ENCODE measurements around the gene DSP. TPM values are rescaled to one million over a fixed set of nuclear protein-coding genes. Genes with fewer than 3 reads are reported as not detected.

DSP gene
- total RNA-seq, 2 experiments from 2014 or later: 0.07 to 0.25 TPM

DNA sequence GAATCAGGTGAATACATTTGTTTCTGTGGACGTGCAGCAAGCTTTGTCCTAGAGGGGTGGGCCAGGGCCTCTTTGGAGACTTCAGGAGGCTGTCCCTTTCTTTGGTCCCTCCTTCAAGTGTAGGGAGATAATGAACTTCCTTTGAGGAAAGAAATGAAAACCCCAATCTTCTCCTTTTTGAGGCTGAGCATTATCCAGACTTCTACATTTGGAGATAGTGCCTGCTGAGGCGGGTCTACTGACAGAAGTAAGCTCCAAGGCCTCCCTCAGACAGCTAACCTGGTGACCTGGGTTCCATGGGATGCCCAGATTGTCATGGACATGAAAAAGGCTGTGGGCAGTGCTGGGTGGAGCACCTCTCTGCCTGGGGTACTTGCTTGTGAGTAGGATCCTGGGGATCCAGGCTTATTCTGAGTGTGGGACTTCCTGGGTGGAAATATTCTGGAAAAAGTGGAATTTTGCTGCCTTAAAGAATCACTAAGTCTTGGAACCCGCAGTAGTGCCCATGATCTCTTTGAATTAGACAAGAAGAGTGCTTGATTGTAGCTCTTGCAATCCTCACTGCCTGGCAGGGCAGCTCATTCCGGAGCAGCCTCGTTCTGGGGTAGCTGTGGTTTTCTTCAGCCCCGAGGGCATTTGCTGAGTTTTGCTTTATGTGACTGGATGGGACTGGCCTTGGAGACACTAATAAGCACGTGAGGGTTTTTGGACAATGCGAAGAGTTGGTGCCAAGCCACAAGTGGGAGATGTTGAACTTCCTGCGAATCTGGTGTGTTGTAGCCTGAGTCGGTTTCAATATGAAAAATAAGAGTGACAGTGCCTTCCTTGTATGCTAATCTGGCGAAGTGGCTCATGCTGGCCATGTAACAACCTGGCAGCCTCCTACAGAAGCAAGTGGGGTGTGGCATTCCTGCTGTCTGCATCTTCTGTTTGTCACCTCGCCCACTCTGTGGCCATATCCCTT is 76.6 kb downstream of the DSP start:
- H3K27ac Mint-ChIP-seq: no peak overlapping the region
- ATAC-seq (peak; percentile 77), DNase-seq (peak; percentile 27)
- TF ChIP-seq, protein P1, sequence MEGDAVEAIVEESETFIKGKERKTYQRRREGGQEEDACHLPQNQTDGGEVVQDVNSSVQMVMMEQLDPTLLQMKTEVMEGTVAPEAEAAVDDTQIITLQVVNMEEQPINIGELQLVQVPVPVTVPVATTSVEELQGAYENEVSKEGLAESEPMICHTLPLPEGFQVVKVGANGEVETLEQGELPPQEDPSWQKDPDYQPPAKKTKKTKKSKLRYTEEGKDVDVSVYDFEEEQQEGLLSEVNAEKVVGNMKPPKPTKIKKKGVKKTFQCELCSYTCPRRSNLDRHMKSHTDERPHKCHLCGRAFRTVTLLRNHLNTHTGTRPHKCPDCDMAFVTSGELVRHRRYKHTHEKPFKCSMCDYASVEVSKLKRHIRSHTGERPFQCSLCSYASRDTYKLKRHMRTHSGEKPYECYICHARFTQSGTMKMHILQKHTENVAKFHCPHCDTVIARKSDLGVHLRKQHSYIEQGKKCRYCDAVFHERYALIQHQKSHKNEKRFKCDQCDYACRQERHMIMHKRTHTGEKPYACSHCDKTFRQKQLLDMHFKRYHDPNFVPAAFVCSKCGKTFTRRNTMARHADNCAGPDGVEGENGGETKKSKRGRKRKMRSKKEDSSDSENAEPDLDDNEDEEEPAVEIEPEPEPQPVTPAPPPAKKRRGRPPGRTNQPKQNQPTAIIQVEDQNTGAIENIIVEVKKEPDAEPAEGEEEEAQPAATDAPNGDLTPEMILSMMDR (IDR thresholded peaks at IDR 0.05): no peak
- POLR2A ChIA-PET: interaction anchor here (1.4 kb wide), 1 partner anchor 29 kb away, joined by 3 read pairs; the partner anchor contains the start of gene SNRNP48
- H3K4me3 Mint-ChIP-seq: no peak overlapping the region
- no peaks in the 10 kb centered on the region for H3K9me3 Mint-ChIP-seq
- H3K4me1 Mint-ChIP-seq (ENCODE audit: low read depth): peaks cover 15% of the 10 kb centered on the region
- intact Hi-C loops (cut with micrococcal nuclease): loop anchor here (10.0 kb wide), 1 partner anchor 203 kb away; no protein-coding TSS in a partner anchor
- H3K36me3 Mint-ChIP-seq (ENCODE audit: low read depth): no peaks in the 10 kb centered on the region
- CTCF ChIA-PET: interaction anchor here (1.4 to 1.5 kb wide), 2 partner anchors 343 to 601 kb away, joined by 4 to 7 read pairs; no protein-coding TSS in a partner anchor
- peaks cover 4% of the 10 kb centered on the region for H3K27me3 Mint-ChIP-seq

GRCh38 chr6:7621761-7622160 is 80.3 kb downstream of the DSP start:
- DNase-seq: no peak
- CTCF ChIA-PET: interaction anchor here (1.2 to 1.5 kb wide), 2 partner anchors 16 to 346 kb away, joined by 4 read pairs; no protein-coding TSS in a partner anchor

GRCh38 chr6:7624796-7625710 is 83.6 kb downstream of the DSP start:
- ATAC-seq (no peak), DNase-seq (no peak)
- no peaks in the 10 kb centered on the region for H3K36me3 Mint-ChIP-seq (ENCODE audit: low read depth)
- POLR2A ChIA-PET: no interaction called here
- peaks cover 8% of the 10 kb centered on the region for H3K27me3 Mint-ChIP-seq
- no peak overlapping the region for H3K27ac Mint-ChIP-seq
- H3K9me3 Mint-ChIP-seq: no peaks in the 10 kb centered on the region
- intact Hi-C loops (cut with micrococcal nuclease): no loop called here
- TF ChIP-seq, protein P1 (IDR thresholded peaks at IDR 0.05): no peak
- CTCF ChIA-PET: interaction anchor here (0.6 kb wide), 2 partner anchors 9 to 349 kb away, joined by 3 read pairs; no protein-coding TSS in a partner anchor
- H3K4me1 Mint-ChIP-seq (ENCODE audit: low read depth): no peaks in the 10 kb centered on the region
- no peak overlapping the region for H3K4me3 Mint-ChIP-seq

More at GRCh38 chr6:7621761-7622160, 80.3 kb downstream of the DSP start:
- H3K4me3 Mint-ChIP-seq: no peak overlapping the region
- H3K27ac Mint-ChIP-seq: no peak overlapping the region
- no peaks in the 10 kb centered on the region for H3K36me3 Mint-ChIP-seq (ENCODE audit: low read depth)
- no peaks in the 10 kb centered on the region for H3K9me3 Mint-ChIP-seq
- peaks cover 5% of the 10 kb centered on the region for H3K27me3 Mint-ChIP-seq
- POLR2A ChIA-PET: no interaction called here
- peaks cover 9% of the 10 kb centered on the region for H3K4me1 Mint-ChIP-seq (ENCODE audit: low read depth)
- no peak for ATAC-seq
- intact Hi-C loops (cut with micrococcal nuclease): no loop called here
- TF ChIP-seq, protein P1 (IDR thresholded peaks at IDR 0.05): no peak

DNA sequence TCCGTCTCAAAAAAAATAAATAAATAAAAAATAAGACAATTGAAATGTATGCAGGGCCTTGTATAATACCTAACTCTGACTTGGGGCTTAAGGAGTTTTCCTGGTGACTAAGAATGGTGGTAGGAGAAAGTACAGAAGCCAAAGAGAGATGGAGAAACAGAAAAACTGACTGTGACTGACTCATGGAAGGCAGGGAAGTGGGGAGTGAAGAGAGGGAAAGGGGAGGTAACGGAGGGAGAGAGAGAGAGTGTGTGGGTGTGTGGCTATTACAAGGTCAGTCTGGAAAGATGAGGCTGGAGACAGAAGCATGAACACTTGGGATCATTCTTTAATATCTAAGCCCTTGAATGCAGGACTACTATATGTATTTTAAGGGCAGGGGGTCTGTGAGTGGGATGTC is 87.0 kb downstream of the DSP start:
- H3K4me1 Mint-ChIP-seq (ENCODE audit: low read depth): no peaks in the 10 kb centered on the region
- DNase-seq (no peak), ATAC-seq (no peak)
- H3K9me3 Mint-ChIP-seq: no peaks in the 10 kb centered on the region
- intact Hi-C loops (cut with micrococcal nuclease): no loop called here
- ChIA-PET POLR2A (no interaction called here), CTCF (no interaction called here)
- TF ChIP-seq, protein P1 (IDR thresholded peaks at IDR 0.05): no peak
- peaks cover 6% of the 10 kb centered on the region for H3K27me3 Mint-ChIP-seq
- no peaks in the 10 kb centered on the region for H3K36me3 Mint-ChIP-seq (ENCODE audit: low read depth)
- no peak overlapping the region for H3K4me3 Mint-ChIP-seq
- no peak overlapping the region for H3K27ac Mint-ChIP-seq

Measured in activated CD8-positive, alpha-beta T cell treated with anti-CD3 and anti-CD28 coated beads for 36 hours (primary cell).